T-helper 17 cell (primary cell): ENCODE measurements around the gene SMIM12. TPM values are rescaled to one million over a fixed set of nuclear protein-coding genes. Genes with fewer than 3 reads are reported as not detected.

Source experiments
- ATAC-seq: fragments of 150-1000 bp; cut with Tn5 transposase; 2 replicates; pipeline ENCODE4 v1.10.0; 2021; ENCODE audit warnings: mild to moderate bottlenecking, moderate library complexity
- DNase-seq, 3 donors: peaks; one replicate each; pipeline versions ENCODE4 v3.0.0 to v3.0.0-alpha.2; 2020 to 2021
- H3K9me3 ChIP-seq: one replicate; pipeline ENCODE4 v1.7.0; 2013; ENCODE audit warnings: low read length, mild to moderate bottlenecking; ENCODE audit not compliant: control insufficient read depth, poor library complexity, severe bottlenecking
- H3K27ac Mint-ChIP-seq: one replicate; pipeline ENCODE4 v1.8.0; 2022; ENCODE audit warnings: mild to moderate bottlenecking, moderate library complexity, mixed read lengths
- H3K27me3 Mint-ChIP-seq: one replicate; pipeline ENCODE4 v1.8.0; 2022; ENCODE audit warnings: mixed read lengths
- H3K36me3 Mint-ChIP-seq: one replicate; pipeline ENCODE4 v1.8.0; 2022; ENCODE audit warnings: low read depth, mixed read lengths
- H3K4me1 Mint-ChIP-seq: one replicate; pipeline ENCODE4 v1.8.0; 2022; ENCODE audit warnings: mild to moderate bottlenecking, mixed read lengths
- H3K4me3 Mint-ChIP-seq: one replicate; pipeline ENCODE4 v1.8.0; 2022; ENCODE audit warnings: mild to moderate bottlenecking, moderate library complexity, mixed read lengths
- total RNA-seq, 4 donors: library from RNA in 2 of 4; stranded (reverse) in 2 of 4; gene quantifications; one replicate each; pipeline ENCODE4 v1.2.3 and lab custom pipeline; 2022 to 2026

SMIM12 gene
- total RNA-seq, 2 donors from 2014 or later, result 29.6 to 39.2 TPM

DNA sequence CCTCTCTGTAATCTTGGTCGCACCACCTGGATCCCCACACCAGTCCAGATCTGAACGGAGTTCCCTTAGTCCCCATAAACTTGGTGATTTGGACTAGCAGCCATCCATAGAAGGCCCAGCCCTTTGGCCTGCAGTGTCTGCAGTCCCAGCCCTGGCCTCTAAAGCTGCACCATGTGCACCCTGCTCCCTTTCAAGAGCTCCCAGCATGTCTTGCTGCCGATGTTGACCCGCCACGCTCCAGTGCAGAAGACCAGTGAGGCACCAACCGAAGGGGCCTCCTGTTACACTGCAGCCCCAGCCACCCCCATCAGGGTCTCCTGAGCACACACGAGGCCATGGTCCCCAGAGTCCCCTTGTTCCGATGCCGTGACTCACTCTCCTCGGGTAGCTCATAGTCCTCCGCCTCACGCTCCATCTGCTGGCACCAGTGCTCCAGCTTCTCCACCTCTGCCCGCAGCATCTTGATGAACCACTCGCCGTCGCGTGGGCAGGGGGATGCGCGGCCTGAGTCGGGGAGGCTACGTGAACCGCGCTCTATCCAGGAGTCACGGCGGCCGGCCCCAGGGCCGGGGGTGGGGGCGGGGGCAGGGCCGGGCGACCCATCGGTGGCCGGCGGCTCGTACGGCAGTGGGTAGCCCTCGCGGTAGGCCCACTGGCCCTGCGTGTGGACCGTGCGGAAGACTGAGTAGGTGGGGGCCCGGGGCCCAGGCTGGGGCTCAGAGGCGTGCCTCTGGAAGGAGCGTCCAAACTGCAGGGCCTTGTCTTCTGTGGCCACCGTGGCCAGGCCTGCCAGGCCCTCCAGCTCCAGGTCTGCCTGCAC, 8.9 kb upstream of the SMIM12 start:
- H3K36me3 Mint-ChIP-seq, result peaks cover 11% of the 10 kb centered on the region
- no peaks in the 10 kb centered on the region for H3K9me3 ChIP-seq
- peaks cover 30% of the 10 kb centered on the region for H3K27me3 Mint-ChIP-seq
- H3K4me1 Mint-ChIP-seq, result peaks cover 27% of the 10 kb centered on the region
- DNase-seq, result no peak
- H3K4me3 Mint-ChIP-seq, result peak overlapping the region; percentile 63
- peak overlapping the region; percentile 80 for H3K27ac Mint-ChIP-seq
- ATAC-seq, result no peak

GRCh38 chr1:34867415-34867814, 7.9 kb upstream of the SMIM12 start:
- H3K4me1 Mint-ChIP-seq, result peaks cover 30% of the 10 kb centered on the region
- H3K4me3 Mint-ChIP-seq, result peak overlapping the region; percentile 63
- peaks cover 19% of the 10 kb centered on the region for H3K27me3 Mint-ChIP-seq
- ATAC-seq (no peak), DNase-seq (no peak)
- peaks cover 6% of the 10 kb centered on the region for H3K36me3 Mint-ChIP-seq
- H3K27ac Mint-ChIP-seq, result peak overlapping the region; percentile 80
- no peaks in the 10 kb centered on the region for H3K9me3 ChIP-seq

GRCh38 chr1:34866762-34867109, 7.2 kb upstream of the SMIM12 start:
- peak overlapping the region; percentile 54 for H3K27ac Mint-ChIP-seq
- peaks cover 27% of the 10 kb centered on the region for H3K4me1 Mint-ChIP-seq
- peak; percentile 29 for ATAC-seq

GRCh38 chr1:34865981-34866761, 6.6 kb upstream of the SMIM12 start:
- ATAC-seq, result peak; percentile 90
- peaks cover 7% of the 10 kb centered on the region for H3K27me3 Mint-ChIP-seq
- no peaks in the 10 kb centered on the region for H3K36me3 Mint-ChIP-seq
- no peaks in the 10 kb centered on the region for H3K9me3 ChIP-seq
- peak overlapping the region; percentile 54 for H3K27ac Mint-ChIP-seq
- peak overlapping the region; percentile 89 for H3K4me3 Mint-ChIP-seq
- peaks cover 22% of the 10 kb centered on the region for H3K4me1 Mint-ChIP-seq
- DNase-seq, result peak; percentile 87 to 94 (median 89)

More at GRCh38 chr1:34866762-34867109, 7.2 kb upstream of the SMIM12 start:
- no peaks in the 10 kb centered on the region for H3K9me3 ChIP-seq
- peak overlapping the region; percentile 89 for H3K4me3 Mint-ChIP-seq
- H3K27me3 Mint-ChIP-seq, result peaks cover 13% of the 10 kb centered on the region
- no peak for DNase-seq
- peaks cover 2% of the 10 kb centered on the region for H3K36me3 Mint-ChIP-seq

GRCh38 chr1:34865573-34865972, 6.0 kb upstream of the SMIM12 start:
- H3K4me1 Mint-ChIP-seq, result peaks cover 21% of the 10 kb centered on the region
- peak overlapping the region; percentile 81 for H3K4me3 Mint-ChIP-seq
- ATAC-seq (no peak), DNase-seq (no peak)
- peaks cover 1% of the 10 kb centered on the region for H3K27me3 Mint-ChIP-seq
- H3K27ac Mint-ChIP-seq, result no peak overlapping the region
- H3K36me3 Mint-ChIP-seq, result no peaks in the 10 kb centered on the region
- no peaks in the 10 kb centered on the region for H3K9me3 ChIP-seq

DNA sequence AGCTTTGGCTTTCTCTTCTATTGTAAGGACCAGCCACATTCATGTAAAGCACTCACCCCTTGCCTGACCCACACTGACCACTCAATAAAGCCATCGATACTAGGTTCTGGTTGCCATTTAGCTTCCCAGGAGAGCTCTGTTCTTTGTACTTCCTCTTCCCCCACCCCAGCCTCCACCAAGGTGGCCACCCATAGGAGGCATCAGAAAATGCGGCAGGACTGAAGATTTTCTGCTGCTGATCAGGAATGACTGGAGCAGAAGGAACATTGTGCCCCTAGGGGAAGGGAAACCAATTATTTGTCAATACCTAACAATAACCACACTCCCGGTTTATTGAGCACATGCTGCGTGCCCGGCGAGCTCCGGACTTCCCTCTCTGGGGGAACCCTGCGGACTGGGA, 5.2 kb upstream of the SMIM12 start:
- no peak for ATAC-seq
- Mint-ChIP-seq H3K36me3 (no peaks in the 10 kb centered on the region), H3K27ac (peak overlapping the region; percentile 54), H3K4me1 (peaks cover 27% of the 10 kb centered on the region), H3K4me3 (peak overlapping the region; percentile 81), H3K27me3 (no peaks in the 10 kb centered on the region)
- no peaks in the 10 kb centered on the region for H3K9me3 ChIP-seq
- no peak for DNase-seq

GRCh38 chr1:34863501-34863900, 4.0 kb upstream of the SMIM12 start:
- Mint-ChIP-seq H3K27me3 (no peaks in the 10 kb centered on the region), H3K4me1 (peaks cover 34% of the 10 kb centered on the region), H3K36me3 (no peaks in the 10 kb centered on the region), H3K4me3 (no peak overlapping the region), H3K27ac (peak overlapping the region; percentile 14)
- DNase-seq (no peak), ATAC-seq (no peak)
- H3K9me3 ChIP-seq, result no peaks in the 10 kb centered on the region

GRCh38 chr1:34858901-34859445, 576 bp downstream of the SMIM12 start:
- Mint-ChIP-seq H3K27me3 (no peaks in the 10 kb centered on the region), H3K27ac (peak overlapping the region; percentile 96), H3K36me3 (peaks cover 2% of the 10 kb centered on the region), H3K4me3 (peak overlapping the region; percentile 98), H3K4me1 (peaks cover 30% of the 10 kb centered on the region)
- peak; percentile 29 for ATAC-seq
- DNase-seq, result peak in 1 of 3 donors; percentile 14
- no peaks in the 10 kb centered on the region for H3K9me3 ChIP-seq

- H3K27ac Mint-ChIP-seq, result no peak overlapping the region
- no peak for ATAC-seq
- peaks cover 36% of the 10 kb centered on the region for H3K4me1 Mint-ChIP-seq
- no peaks in the 10 kb centered on the region for H3K27me3 Mint-ChIP-seq
- peaks cover 2% of the 10 kb centered on the region for H3K36me3 Mint-ChIP-seq
- no peak overlapping the region for H3K4me3 Mint-ChIP-seq
- no peak for DNase-seq
- H3K9me3 ChIP-seq, result no peaks in the 10 kb centered on the region
Measured at GRCh38 chr1:34856697-34857096, 2.9 kb downstream of the SMIM12 start.

DNA sequence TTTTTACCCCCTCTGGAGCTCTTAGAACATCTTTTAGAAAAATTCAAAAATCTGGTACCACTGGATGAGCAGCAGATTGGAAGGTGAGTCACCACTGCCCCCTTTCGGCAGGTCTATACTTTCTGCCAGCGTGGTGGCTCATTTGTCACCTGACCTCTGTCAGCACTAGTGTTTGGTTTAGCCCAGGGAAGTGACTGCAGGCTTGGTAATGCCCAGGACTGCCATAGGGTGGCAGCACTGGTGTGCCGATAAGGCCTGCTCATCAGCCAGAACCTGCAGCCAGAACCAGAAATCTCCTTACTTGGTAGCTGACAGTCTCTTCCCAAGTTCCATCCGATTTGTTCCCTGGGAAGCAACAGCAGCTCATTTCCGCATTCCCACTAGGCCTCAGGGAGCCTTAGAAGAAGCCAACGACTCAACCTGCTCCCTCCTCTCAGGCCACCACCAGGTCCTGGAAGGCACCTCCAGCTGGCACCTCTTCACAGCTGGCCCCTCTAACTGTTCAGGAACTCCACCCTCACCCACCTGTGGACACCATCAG, 6.8 kb downstream of the SMIM12 start:
- Mint-ChIP-seq H3K27me3 (no peaks in the 10 kb centered on the region), H3K36me3 (peaks cover 11% of the 10 kb centered on the region), H3K27ac (no peak overlapping the region), H3K4me1 (peaks cover 31% of the 10 kb centered on the region), H3K4me3 (no peak overlapping the region)
- DNase-seq (peak; percentile 71 to 88 (median 80)), ATAC-seq (peak; percentile 100)
- H3K9me3 ChIP-seq, result no peaks in the 10 kb centered on the region

DNA sequence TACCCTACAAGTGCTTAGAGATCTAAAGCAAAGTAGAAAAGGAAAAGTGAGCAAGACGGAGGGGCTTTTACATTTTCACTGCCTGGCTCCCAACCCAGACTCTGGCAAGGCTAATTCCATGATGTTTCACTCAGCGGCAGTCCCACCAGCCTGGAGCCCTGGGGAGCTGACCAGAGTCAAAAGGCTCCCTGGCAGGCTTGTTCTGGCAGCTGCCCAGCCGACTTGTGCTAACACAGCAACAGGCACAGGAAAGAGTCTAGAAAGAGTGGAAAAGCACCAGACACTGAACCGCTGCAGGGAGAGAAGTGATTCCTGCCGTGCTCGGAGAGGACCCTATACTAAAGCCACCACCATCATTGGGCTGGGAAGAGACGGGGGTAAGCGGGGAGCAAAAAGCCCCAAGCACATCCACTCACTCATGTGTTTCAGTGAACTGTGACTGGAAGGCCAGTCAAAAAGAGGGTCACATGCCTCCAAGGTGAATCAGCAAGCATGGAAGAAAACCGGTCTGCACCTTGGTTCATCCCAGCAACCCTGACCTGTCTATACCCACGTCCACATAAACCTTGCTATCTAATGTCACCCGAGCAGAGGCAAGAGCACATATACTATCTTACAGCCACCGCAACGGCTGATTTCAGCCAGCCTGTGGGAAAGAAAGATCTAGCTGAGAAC, 8.0 kb downstream of the SMIM12 start:
- Mint-ChIP-seq H3K36me3 (peaks cover 11% of the 10 kb centered on the region), H3K27me3 (no peaks in the 10 kb centered on the region), H3K27ac (no peak overlapping the region), H3K4me3 (no peak overlapping the region), H3K4me1 (peaks cover 28% of the 10 kb centered on the region)
- no peaks in the 10 kb centered on the region for H3K9me3 ChIP-seq
- no peak for ATAC-seq
- DNase-seq, result no peak

- ATAC-seq (no peak), DNase-seq (no peak)
- Mint-ChIP-seq H3K4me3 (no peak overlapping the region), H3K27ac (no peak overlapping the region), H3K4me1 (peaks cover 28% of the 10 kb centered on the region), H3K27me3 (no peaks in the 10 kb centered on the region), H3K36me3 (peaks cover 9% of the 10 kb centered on the region)
- H3K9me3 ChIP-seq, result no peaks in the 10 kb centered on the region
Measured at GRCh38 chr1:34850382-34850781, 9.2 kb downstream of the SMIM12 start.

DNA sequence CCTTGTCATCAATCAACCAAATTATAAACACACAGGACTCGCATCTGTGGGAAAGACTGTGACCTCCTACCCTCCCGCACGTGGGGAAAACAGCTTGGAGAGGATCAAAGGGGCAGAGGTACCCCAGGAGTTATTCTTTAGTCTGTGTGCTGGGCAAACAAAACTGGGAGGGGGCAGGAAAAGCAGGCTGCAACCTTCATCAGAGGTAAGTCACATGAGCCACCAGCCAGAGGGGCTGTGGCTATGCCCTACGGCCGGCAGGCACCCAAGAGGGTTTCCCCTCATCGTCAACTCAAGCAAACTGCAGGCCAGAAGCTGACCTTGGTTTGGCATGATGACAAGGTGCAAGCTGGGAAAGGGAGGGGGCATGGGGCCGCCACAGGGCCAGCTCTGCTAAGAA, 12.5 kb downstream of the SMIM12 start:
- ATAC-seq, result no peak
- no peaks in the 10 kb centered on the region for H3K27me3 Mint-ChIP-seq

More for the DNA sequence above, 12.5 kb downstream of the SMIM12 start:
- Mint-ChIP-seq H3K4me1 (peaks cover 27% of the 10 kb centered on the region), H3K36me3 (peaks cover 9% of the 10 kb centered on the region), H3K4me3 (no peak overlapping the region), H3K27ac (no peak overlapping the region)
- H3K9me3 ChIP-seq, result no peaks in the 10 kb centered on the region
- no peak for DNase-seq
